Myocyte (in vitro differentiated cells): ENCODE data around the gene KAZN. TPM values are rescaled to one million over a fixed set of nuclear protein-coding genes. Genes with fewer than 3 reads are reported as not detected.
A peak's percentile ranks its signal among the peaks of the same experiment; 100 is the strongest.

Experiments
- DNase-seq: peaks from one replicate; pipeline ENCODE4 v3.0.0-alpha.2; 2012; ENCODE audit warnings: low read depth
- total RNA-seq: library from RNA; depleted of rRNA; stranded (reverse); fragments of >200 nt; gene quantifications from 2 replicates; pipeline ENCODE4 v1.2.3, GENCODE V29; 2014

KAZN gene
- total RNA-seq, 1 donor from 2014 or later = 15.0 TPM

DNA sequence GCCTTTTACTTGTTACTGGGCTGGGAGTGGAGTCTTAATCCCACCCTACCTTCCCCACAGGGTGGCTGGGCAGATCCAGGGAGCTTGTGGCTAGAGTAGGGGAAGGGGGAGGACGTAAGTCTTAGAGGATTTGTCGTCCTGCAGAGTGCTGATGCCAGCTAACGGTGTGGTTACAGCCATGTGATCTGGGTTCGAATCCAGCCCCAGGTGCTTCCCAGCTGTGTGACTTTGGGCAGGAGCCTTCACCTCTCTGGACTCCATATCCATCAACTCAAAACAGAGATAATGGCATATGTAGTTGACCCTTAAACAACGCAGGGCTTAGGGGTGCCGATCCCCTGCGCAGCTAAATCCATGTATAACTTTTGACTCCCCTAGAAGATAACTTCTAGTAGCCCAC lies 446.6 kb downstream of the KAZN start:
- no peak for DNase-seq

DNA sequence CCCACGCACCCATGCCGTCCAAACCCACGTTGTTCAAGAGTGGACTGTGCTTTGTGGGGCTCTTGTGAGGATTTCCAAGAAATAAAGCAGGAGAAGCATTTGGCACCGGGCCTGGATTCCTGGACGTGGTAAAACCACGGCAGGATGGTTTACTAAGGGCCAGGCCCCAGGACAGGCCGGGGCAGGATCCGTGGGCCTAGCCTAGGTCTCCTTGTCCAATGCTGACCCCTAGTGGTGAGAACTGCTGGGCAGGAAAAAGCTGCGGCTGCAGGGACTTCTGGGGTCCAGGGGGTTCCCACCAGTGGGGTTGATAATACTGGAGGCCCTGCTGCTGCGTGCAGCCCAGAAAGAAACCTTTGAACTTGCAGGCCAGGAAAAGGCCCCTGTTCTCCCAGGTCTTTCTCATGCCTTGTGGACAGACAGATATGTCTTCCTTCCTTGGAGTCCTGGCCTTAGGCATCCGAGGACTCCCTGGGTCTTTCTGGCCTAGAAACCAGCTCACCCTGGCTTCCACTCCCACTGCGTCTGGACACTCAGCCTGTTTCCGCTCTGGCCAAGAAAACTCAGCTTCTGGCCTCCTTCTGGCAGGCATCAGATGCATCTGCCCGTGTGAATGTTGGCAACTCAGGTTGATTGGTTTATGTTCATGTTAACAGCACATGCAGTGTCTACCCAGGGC lies 448.1 kb downstream of the KAZN start:
- peak; percentile 85 for DNase-seq

DNA sequence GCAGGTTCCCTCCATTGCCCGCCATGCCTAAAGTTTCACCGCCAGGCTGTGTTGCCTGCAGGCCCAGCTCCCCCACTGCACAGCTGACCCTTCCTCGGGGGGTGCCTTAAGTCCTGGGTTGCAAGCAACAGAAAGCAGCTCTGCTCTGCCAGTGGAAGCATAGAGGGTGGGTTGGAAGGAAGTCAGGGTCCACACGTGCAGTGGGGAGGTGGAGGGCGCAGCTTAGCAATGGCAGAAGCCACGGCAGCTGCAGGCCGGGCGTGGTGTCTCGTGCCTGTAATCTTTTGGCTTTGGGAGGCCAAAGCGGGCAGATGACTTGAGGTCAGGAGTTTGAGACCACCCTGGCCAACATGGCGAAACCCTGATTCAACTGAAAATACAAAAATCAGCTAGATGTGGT lies 448.8 kb downstream of the KAZN start:
- no peak for DNase-seq

DNA sequence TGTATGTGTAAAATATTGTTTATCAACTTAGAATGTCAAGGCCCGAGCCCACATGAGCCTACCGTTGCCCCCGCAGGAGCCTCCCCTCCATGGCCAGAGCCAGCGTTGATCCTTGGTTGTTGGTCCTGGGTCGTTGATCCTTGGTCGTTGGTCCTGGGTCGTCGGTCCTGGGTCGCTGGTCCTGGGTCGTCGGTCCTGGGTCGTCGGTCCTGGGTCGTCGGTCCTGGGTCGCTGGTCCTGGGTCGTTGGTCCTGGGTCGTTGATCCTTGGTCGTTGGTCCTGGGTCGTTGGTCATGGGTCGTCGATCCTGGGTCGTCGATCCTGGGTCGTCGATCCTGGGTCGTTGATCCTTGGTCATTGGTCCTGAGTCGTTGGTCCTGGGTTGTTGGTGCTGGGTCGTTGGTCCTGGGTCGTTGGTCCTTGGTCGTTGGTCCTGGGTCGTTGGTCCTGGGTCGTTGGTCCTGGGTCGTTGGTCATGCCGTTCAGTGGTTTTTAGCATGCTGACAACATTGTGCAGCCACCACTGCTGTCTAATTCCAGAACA lies 450.0 kb downstream of the KAZN start:
- DNase-seq = no peak

DNA sequence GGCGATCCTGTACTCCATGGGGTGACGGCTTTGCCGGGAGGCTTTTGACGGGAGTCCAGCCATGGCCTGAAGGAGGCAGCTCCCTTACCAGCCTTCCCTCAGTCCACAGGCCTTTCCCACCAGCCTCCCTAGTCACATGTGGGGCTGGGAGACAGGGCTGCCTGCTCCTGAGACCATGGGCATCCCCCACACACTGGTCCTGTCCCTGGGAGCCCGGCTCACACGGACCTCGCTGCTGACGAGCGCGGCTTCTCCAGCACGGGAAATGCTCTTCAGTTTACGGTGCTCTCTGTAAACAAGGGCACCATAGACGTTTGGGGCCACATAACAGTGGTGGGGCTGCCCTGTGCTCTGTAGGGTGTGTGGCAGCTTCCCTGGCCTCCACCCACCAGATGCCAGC lies 450.6 kb downstream of the KAZN start:
- no peak for DNase-seq

DNA sequence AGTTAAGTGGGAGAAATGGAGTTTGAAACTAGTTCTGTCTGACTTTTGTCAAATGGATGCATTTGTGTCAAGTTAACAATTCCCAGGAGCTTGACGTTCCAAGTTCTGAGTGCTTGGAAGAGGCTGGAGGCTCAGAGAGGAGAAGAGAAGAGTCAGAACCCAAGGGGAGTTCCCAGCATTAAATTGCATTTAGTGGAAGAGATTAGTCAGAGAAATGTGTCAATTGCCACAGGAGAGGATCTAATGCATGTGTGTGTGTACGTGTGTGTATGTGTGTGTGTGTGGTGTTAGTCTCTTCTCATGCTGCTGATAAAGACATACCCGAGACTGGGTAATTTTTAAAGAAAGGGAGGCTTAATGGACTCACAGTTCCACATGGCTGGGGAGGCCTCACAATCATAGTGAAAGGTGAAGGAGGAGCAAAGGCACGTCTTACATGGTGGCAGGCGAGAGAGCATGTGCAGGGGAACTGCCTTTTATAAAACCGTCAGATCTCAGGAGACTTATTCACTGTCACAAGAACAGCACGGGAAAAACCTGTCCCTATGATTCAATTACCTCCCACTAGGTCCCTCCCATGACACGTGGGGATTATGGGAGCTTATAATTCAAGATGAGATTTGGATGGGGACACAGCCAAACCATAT lies 453.5 kb downstream of the KAZN start:
- DNase-seq = no peak

DNA sequence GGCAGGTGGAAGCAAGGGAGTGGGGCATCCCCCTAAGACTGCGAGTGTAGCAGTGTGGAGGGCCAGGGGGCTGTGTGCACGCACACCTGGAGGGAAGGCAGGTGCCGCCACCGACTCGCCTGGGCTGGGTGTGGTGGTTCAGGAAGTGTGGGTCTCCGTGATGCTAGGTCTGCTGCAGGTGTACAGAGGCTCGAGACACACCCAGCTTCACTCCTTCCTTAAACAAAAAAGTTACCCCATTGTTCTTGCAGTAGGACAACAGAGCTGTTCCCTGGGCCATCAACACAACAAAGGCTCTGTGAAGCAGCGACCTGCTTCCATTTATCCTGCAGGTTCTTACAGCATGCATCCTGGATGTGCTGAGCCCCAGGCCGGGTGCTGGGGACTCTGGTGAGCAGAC lies 454.7 kb downstream of the KAZN start:
- DNase-seq = no peak

DNA sequence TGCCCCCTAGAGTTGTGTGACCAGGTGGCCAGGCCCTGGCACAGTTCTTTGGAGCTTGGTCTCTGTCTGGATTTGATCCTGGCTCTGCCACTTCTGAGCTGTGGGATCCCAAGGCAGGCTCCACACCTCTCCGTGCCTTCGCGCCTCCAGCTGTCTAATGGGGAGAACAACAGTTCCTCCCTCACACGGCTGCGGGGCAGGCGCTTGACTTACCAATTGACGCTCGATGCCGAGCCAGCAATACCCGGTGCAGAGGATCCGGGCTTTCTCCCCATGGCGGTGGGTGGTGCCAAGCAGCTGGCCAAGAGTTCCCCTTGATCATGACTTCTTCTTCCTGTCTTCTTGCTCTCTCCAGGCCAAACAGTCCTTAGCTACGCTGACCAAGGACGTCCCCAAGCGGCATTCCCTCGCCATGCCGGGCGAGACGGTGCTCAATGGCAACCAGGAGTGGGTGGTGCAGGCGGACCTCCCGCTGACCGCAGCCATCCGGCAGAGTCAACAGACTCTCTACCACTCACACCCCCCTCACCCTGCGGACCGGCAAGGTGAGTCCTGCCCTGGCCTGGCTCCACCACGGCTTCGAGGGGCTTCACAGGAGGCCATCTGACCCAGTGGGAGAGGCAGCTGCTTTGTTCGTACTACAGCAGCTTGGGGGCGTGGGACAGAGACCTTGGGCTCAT lies 457.4 kb downstream of the KAZN start:
- DNase-seq = no peak

DNA sequence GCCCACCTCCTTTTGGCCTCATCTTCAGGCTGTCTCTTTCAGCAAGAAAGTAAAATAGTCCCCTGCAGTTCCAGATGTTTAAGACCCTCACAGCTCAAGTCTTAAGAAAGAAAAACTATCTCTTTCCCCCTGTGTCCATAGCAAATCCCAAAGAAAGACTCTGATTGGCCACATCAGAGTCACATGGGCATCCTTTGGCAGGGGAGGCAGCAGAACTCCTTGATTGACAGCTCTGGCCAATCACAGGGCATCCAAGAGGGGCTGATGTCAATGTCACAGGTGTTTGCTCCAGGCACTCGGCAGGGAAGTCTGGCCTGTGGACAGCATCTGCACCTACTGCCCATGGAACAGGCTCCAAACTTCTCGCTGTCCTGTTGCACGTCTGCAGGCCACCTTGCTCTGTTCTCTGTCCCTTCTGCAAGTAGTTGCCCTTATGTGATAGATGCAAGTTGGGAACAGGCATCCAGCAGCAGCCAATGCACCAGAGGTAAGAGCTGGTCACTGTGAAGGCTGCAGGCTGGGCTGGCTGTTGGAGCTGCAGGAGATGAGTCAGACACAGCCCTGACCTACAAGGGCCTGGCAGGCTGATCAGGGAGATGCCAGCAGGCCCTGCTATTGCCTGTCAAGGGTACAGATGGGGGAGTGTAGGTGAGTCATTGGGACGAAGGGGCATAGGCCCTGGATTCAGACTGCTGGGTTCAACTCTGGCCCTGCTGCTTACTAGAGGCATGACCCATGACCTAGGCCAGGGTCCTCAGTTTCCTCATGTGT lies 458.2 kb downstream of the KAZN start:
- DNase-seq = peak; percentile 43

DNA sequence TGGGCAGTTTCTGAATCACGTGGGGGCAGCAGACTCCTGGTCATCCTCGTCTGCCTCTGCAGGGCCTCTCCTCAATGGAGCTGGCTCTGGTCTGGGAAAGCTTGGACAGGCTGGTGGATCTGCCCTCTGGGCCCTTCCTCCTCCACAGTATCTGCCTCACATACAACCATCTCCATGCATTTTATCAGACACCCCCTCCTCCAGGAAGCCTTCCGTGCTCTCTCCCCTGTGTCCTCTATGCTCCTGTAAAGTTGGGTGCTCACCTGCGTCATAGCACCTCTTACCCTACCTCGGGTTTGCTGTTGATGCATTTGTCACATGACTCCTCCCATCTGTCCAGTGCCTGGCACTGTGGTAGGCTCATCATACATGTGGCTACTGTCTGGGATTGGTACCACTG lies 459.3 kb downstream of the KAZN start:
- DNase-seq = no peak

DNA sequence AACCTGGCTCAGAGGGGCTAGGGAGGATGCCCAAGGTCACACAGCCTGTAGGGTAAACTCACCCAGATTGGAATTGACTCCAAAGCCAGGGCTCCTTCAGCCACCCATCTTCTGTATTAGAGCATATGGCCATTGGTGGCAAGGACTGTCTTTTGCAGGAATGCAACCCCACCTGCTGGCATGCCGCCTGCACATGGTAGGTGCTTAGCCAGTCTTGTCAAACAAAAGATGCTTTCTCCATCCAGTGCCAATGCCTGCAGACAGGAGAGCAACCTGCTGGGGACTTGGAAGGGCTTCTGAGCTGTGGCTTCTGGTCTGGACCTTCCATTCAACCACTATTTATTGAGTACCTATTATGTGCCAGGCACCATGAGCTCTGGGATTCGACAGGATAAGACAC lies 459.8 kb downstream of the KAZN start:
- DNase-seq = no peak

DNA sequence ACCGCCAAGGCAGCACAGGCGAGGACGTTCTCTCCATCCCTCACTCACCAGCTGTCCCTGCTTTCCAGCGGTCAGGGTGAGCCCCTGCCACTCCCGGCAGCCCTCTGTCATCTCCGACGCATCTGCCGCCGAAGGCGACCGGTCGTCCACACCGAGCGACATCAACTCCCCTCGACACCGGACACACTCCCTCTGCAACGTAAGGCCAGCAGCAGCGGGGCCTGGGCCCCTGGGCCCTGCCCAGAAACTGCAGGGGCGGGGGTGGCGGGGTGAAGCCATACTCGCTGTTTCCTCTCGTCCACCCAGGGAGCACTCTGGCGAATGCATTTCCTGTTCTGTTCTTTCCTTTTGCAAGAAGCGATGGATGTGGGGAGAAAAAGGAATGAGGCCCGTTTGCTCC lies 461.6 kb downstream of the KAZN start:
- no peak for DNase-seq

DNA sequence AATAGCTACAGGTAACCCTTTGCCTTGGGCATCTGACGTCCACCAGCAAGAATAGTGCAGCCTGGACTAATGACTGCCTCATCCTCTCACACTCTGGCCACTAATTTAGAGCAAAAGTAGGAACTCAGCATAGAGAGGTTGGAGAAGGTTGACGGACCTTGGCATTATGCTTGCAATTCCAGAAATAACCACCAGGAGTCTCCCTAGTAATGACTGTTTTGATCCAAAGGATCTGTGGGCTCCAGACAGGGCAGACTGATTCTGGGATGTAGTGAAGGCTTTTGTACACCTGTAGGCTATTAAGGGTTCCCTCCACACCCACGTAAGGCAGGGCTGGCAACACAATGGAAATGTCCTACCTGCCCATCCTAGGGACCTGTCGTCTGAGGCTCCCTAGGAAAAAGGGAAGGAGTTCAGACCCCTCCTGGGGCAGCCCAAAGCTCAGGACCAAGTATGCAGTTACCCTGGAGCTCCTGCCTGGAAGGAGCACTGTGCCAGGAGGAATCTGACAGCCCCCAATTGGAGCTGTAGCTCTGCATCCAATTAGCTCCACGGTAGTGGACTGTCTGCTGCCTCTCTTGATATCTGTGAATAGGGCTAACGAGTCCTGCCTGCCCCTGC lies 464.1 kb downstream of the KAZN start:
- DNase-seq = no peak

DNA sequence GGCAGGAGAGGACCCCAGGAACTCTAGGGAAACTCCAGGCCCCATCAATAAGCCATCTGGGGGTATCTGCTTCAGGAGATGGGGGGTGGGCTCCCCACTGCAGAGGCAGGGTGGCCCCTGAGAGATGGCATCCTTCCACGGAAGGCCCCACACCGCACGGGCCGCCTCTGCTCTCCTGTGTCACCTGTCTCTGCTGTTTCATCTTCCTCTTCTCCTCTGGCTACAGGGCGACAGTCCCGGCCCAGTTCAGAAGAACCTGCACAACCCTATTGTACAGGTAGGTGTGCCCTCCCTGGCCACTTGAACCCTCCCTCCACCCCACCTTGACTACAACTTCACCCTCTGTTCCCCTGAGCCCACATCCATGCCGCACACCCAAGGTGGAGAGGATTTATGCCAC lies 464.9 kb downstream of the KAZN start:
- DNase-seq = no peak

DNA sequence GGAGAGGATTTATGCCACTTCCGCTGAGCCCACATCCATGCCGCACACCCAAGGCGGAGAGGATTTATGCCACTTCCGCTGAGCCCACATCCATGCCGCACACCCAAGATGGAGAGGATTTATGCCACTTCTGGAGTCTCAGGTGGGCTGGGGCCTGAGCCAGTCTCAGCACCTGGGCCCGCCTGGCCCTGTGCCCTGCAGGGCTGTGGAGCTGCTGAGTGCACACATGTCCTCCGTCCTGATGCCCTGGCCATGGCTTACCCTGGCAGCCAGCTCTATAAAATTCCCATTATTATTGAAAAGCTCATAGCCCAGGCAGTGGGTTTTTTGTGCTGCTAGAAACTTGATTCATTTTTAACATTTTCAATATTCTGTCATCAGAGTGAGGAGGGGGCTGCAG lies 465.3 kb downstream of the KAZN start:
- DNase-seq = no peak

DNA sequence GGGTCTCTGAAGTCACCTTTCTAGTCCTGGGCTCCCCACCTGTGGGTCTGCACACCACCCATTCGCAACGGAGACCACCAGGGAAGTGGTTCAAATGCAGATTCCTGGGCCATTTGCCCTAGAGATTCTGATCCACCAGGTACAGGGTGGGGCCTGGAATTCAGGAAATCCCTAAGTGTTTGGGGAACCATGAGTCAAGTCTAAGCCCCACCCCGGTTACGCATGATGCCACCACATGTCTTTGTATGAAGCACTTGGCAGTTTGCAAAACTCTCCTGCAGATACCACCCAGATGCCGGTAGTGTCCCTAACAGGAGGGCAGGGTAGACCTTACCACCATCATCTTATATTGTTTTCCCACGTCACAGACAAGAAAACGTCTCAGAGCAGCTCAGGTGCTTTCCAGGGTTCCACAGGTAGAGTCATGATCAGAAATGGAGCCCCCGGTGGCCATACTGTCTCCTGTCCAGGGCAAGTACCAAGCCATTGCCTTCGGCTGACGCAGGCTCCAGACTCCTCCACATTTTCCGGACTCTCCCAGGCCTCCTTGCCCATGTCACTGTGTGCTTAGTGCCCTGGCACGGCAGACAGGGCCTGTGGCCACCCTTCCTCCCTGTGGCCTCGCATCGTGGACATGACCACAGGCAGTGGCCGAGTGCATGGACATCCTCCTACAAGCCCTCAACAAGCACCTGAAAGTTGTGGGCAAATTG lies 465.9 kb downstream of the KAZN start:
- no peak for DNase-seq

DNA sequence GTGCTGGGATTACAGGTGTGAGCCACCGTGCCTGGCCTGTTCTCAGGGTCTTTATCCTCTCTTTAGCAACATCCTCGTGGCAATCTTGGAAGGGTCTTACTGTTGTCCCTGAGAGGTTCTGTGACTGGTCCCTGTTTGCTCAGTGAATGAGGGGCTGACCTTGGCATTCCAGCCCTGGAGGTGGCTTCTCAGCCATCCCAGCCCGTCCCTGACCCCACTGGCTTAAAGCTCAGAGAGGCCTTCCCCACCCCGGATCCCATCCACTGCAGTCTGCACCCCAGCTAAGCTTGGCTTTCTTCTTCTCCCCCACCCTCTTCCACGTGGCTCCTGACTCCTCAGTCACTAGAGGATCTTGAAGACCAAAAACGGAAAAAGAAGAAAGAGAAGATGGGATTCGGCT lies 466.8 kb downstream of the KAZN start:
- DNase-seq = no peak

DNA sequence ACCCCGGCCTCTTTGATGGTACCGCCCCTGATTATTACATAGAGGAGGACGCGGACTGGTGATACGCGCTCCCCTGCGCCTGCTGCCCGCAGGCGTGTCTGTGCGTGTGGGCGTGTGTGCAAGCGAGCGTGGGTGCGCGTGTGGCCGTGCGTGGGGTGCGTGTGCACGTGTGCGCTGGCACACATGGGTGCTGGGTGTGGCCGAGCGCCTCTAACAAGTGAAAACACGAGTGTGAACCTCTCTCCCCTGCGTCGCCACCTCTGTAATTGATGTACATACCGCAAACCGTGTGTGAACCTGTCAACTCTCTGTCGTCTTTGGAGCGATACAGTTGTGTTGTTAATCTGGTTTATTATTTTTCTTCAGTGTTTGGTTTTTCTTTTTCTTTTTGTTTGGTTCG lies 467.3 kb downstream of the KAZN start:
- no peak for DNase-seq

DNA sequence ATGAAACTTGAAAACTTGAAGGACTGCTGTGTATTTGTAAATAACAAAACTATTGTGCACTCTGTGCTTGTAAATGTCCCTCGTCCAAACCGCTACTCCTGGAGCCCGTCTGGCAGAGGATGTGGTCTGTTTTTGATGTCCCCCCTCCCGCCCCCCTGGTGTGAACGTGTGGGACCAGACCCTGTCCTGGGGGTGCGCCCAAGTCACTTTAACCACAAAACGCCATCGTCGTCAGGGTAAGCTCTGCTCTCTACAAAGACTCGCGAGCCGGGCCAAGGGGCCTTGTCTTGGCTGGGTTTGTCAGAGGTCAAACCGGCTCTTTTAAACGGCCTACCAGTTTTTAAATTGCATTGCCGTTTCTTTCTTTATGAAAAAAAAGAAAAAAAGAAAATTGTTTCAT lies 467.7 kb downstream of the KAZN start:
- no peak for DNase-seq

DNA sequence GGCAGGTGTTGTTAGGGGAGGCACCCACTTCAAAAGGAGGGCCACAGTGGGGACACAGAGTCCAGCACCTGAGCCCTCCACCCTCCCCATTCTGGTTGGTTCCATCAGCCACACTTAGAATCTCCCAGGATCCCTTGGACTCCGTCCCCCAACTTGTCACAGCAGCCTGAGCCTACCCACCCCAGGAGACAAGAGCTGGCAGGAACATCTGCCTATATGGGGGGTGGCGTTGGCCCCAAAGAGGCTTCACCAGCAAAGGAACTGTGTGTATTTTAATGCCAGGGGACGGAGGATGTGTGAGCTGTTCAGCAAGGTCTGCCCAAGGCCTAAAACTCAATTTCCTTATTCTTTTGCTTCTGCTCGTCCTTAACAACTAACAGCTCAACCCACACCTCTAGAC lies 468.7 kb downstream of the KAZN start:
- no peak for DNase-seq

DNA sequence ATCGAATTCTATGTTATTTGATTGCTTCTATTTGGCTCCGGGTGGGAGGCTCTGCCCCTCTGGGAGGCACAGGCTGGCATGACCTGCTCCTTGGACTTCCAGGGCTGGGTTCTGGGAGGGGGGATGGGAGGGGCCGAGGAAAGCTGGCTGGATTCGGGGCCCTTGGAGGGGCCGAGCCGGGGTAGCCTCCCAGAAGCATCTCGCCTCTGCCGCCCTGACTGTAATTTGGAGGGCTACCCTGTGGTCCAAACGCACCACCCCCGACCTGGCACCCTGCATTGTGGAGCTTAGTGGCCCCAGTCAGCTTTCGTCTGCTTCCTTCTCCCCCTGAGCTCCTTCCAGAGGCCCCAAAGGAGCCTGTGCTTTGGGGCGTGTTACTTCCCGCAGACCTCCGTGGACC lies 469.7 kb downstream of the KAZN start:
- DNase-seq = no peak
